SK-N-SH treated with all-trans-retinoic acid at 6 μM for 48 hours (cell line): ENCODE data around the gene ACOX1.
A peak's percentile ranks its signal among the peaks of the same experiment; 100 is the strongest.
"Not testable (repeated sequence)": the region's sequence is repeated elsewhere in the genome, so short reads cannot be mapped to it uniquely, and the experiment has no call there.

Experiments
- ATAC-seq: fragments of 200-7000 bp; cut with Tn5 transposase; 3 replicates; pipeline ENCODE4 v1.9.1; 2020; ENCODE audit warnings: mild to moderate bottlenecking, moderate library complexity
- ARNTL ChIP-seq: fragments of 450-650 bp; formaldehyde crosslinking; IDR thresholded peaks from 2 replicates; pipeline ENCODE4 v1.5.0; 2020; ENCODE audit warnings: low read depth, mild to moderate bottlenecking, moderate library complexity, borderline replicate concordance
- BACH2 ChIP-seq: fragments of 250-450 bp; sonication (Bioruptor Pico); IDR thresholded peaks from 2 replicates; pipeline ENCODE4 v1.9.0; 2021; ENCODE audit warnings: mild to moderate bottlenecking, borderline replicate concordance
- CREB5 ChIP-seq: fragments of 250-450 bp; sonication (Bioruptor Pico); IDR thresholded peaks from 2 replicates; pipeline ENCODE4 v1.5.1; 2020; ENCODE audit warnings: low read depth, mild to moderate bottlenecking, moderate library complexity
- CSDC2 ChIP-seq: fragments of 250-450 bp; sonication (Bioruptor Pico); IDR thresholded peaks from 2 replicates; pipeline ENCODE4 v1.5.0; 2020; ENCODE audit warnings: mild to moderate bottlenecking, moderate library complexity
- CSRNP3 ChIP-seq: fragments of 250-450 bp; sonication (Bioruptor Pico); IDR thresholded peaks from 2 replicates; pipeline ENCODE4 v1.5.1; 2021; ENCODE audit warnings: mild to moderate bottlenecking, moderate library complexity
- ESRRG ChIP-seq: fragments of 250-450 bp; sonication (Bioruptor Pico); IDR thresholded peaks from 2 replicates; pipeline ENCODE4 v1.6.1; 2021; ENCODE audit warnings: mild to moderate bottlenecking
- GLIS3 ChIP-seq: fragments of 250-450 bp; sonication (Bioruptor Pico); IDR thresholded peaks from 2 replicates; pipeline ENCODE4 v1.5.0; 2020; ENCODE audit warnings: mild to moderate bottlenecking, moderate library complexity
- ISL1 ChIP-seq: fragments of 250-450 bp; sonication (Bioruptor Pico); IDR thresholded peaks from 2 replicates; pipeline ENCODE4 v2.1.2; 2022; ENCODE audit warnings: mild to moderate bottlenecking, moderate library complexity
- OSR1 ChIP-seq: fragments of 250-450 bp; sonication (Bioruptor Pico); IDR thresholded peaks from 2 replicates; pipeline ENCODE4 v1.8.0; 2022; ENCODE audit warnings: moderate library complexity, mild to moderate bottlenecking, inconsistent platforms
- RARB ChIP-seq: fragments of 250-450 bp; sonication (Bioruptor Pico); IDR thresholded peaks from 2 replicates; pipeline ENCODE4 v1.8.0; 2021; ENCODE audit warnings: mild to moderate bottlenecking, moderate library complexity
- SNAI2 ChIP-seq: fragments of 250-450 bp; sonication (Bioruptor Pico); IDR thresholded peaks from 2 replicates; pipeline ENCODE4 v1.5.0; 2020; ENCODE audit warnings: mild to moderate bottlenecking, moderate library complexity
- TCF4 ChIP-seq: fragments of 250-450 bp; sonication (Bioruptor Pico); IDR thresholded peaks from 2 replicates; pipeline ENCODE4 v1.8.0; 2021; ENCODE audit warnings: mild to moderate bottlenecking, moderate library complexity, borderline replicate concordance
- TOX ChIP-seq: fragments of 250-450 bp; sonication (Bioruptor Pico); IDR thresholded peaks from 2 replicates; pipeline ENCODE4 v1.8.0; 2021; ENCODE audit warnings: mild to moderate bottlenecking, moderate library complexity, borderline replicate concordance
- TSHZ2 ChIP-seq: fragments of 250-450 bp; sonication (Bioruptor Pico); IDR thresholded peaks from 2 replicates; pipeline ENCODE4 v1.5.0; 2020; ENCODE audit warnings: mild to moderate bottlenecking, moderate library complexity
- ZC3H10 ChIP-seq: fragments of 250-450 bp; sonication (Bioruptor Pico); IDR thresholded peaks from 2 replicates; pipeline ENCODE4 v1.5.1; 2021; ENCODE audit warnings: mild to moderate bottlenecking, moderate library complexity
- ZFP3 ChIP-seq: fragments of 250-450 bp; sonication (Bioruptor Pico); IDR thresholded peaks from 2 replicates; pipeline ENCODE4 v1.5.0; 2020; ENCODE audit warnings: mild to moderate bottlenecking, moderate library complexity
- ZFP30 ChIP-seq: fragments of 450-650 bp; formaldehyde crosslinking; IDR thresholded peaks from 2 replicates; pipeline ENCODE4 v1.5.0; 2022; ENCODE audit warnings: mild to moderate bottlenecking, moderate library complexity
- ZNF565 ChIP-seq: fragments of 450-650 bp; formaldehyde crosslinking; conservative IDR thresholded peaks from 2 replicates; pipeline ENCODE4 v1.5.0; 2020; ENCODE audit warnings: low read depth, mild to moderate bottlenecking, moderate library complexity
- ZNF70 ChIP-seq: fragments of 450-650 bp; formaldehyde crosslinking; IDR thresholded peaks from 2 replicates; pipeline ENCODE4 v1.5.0; 2020; ENCODE audit warnings: mild to moderate bottlenecking, moderate library complexity
- ZNF8 ChIP-seq: fragments of 450-650 bp; formaldehyde crosslinking; IDR thresholded peaks from 2 replicates; pipeline ENCODE4 v1.5.0; 2020; ENCODE audit warnings: mild to moderate bottlenecking, moderate library complexity
- TF ChIP-seq, protein P1 (sequence below): fragments of 250-450 bp; sonication (Bioruptor Pico); IDR thresholded peaks from 2 replicates; pipeline ENCODE4 v1.8.0; 2021; ENCODE audit warnings: low read depth, mild to moderate bottlenecking, moderate library complexity, borderline replicate concordance

ACOX1 gene

GRCh38 chr17:75970626-75971025 lies 8.3 kb downstream of the ACOX1 start:
- ATAC-seq, result no peak; the same call in 2 of the 3 replicates
- TF ChIP-seq BACH2 (CRISPR knock-in tag) (no peak), CREB5 (no peak), CSRNP3 (no peak), ZNF8 (CRISPR knock-in tag) (no peak), ZFP30 (CRISPR knock-in tag) (no peak), ARNTL (no peak), CSDC2 (no peak), TCF4 (no peak), RARB (CRISPR knock-in tag) (no peak), ZC3H10 (CRISPR knock-in tag) (no peak), ISL1 (CRISPR knock-in tag) (no peak), SNAI2 (no peak), ZNF70 (CRISPR knock-in tag) (no peak), TSHZ2 (no peak), OSR1 (CRISPR knock-in tag) (no peak), GLIS3 (CRISPR knock-in tag) (no peak)

DNA sequence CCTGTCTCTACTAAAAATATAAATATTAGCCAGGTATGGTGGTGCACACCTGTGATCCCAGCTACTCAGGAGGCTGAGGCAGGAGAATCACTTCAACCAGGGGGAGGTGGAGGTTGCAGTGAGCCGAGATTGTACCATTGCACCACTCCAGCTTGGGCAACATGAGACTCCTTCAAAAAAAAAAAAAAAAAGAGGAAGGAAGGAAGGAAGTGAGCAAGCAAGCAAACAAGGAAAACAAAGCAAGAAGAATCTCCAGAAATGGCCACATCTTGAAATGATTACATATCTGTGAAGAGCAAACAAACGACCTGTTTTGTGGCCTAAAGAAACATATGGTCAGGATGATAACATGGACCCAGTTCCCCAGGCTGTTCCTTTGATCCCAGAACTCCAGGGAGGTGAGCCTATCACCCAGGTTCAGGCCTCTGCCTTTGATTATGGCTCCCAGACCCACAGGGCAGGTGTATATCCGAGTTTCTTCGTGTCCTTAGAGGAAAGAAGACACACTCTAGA lies 8.9 kb downstream of the ACOX1 start:
- ATAC-seq, result peak; percentile 27
- TF ChIP-seq TOX (no peak), TCF4 (peak; percentile 16; the same call in 1 of the 2 replicates), ZNF565 (CRISPR knock-in tag) (no peak), CREB5 (no peak), ZC3H10 (CRISPR knock-in tag) (no peak)

DNA sequence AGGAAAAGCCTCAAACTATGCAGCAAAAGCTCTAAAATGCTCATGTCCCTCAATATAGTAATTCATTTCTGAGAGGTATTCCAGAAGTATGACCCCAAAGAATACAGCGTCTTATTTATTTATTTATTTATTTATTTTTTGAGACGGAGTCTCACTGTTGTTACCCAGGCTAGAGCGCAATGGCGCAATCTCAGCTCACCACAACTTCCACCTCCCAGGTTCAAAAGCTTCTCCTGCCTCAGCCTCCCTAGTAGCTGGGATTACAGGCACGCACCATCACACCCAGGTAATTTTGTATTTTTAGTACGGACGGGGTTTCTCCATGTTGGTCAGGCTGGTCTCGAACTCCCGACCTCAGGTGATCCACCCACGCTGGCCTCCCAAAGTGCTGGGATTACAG lies 9.9 kb downstream of the ACOX1 start:
- not testable (repeated sequence) for ATAC-seq

- no peak for ATAC-seq
- TF ChIP-seq ZNF70 (CRISPR knock-in tag), result no peak
- no peak for TF ChIP-seq ISL1 (CRISPR knock-in tag)
- TF ChIP-seq CREB5, result no peak
- TF ChIP-seq OSR1 (CRISPR knock-in tag), result no peak
- TF ChIP-seq TOX, result no peak
- no peak for TF ChIP-seq ZFP3
- TF ChIP-seq ARNTL, result no peak
- no peak for TF ChIP-seq ESRRG (CRISPR knock-in tag)
- no peak for TF ChIP-seq BACH2 (CRISPR knock-in tag)
- no peak for TF ChIP-seq CSRNP3
- TF ChIP-seq ZFP30 (CRISPR knock-in tag), result no peak
- TF ChIP-seq, protein P1, sequence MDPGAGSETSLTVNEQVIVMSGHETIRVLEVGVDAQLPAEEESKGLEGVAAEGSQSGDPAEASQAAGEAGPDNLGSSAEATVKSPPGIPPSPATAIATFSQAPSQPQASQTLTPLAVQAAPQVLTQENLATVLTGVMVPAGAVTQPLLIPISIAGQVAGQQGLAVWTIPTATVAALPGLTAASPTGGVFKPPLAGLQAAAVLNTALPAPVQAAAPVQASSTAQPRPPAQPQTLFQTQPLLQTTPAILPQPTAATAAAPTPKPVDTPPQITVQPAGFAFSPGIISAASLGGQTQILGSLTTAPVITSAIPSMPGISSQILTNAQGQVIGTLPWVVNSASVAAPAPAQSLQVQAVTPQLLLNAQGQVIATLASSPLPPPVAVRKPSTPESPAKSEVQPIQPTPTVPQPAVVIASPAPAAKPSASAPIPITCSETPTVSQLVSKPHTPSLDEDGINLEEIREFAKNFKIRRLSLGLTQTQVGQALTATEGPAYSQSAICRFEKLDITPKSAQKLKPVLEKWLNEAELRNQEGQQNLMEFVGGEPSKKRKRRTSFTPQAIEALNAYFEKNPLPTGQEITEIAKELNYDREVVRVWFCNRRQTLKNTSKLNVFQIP (CRISPR knock-in tag), result no peak
- no peak for TF ChIP-seq ZNF565 (CRISPR knock-in tag)
Observed at GRCh38 chr17:75965468-75965867, 13.5 kb downstream of the ACOX1 start.
